ENCODE measurements around the gene ZNF182. TPM values are rescaled to one million over a fixed set of nuclear protein-coding genes. Genes with fewer than 3 reads are reported as not detected.

The ZNF182 gene
- total RNA-seq, 1 experiment from 2014 or later: 6.2 TPM

GRCh38 chrX:47992095-47992380 lies 11.8 kb downstream of the ZNF182 start:
- ChIA-PET CTCF (no interaction called here), POLR2A (no interaction called here)
- DNase-seq (ENCODE audit: low spot score) (no peak), ATAC-seq (no peak)
- Mint-ChIP-seq H3K9me3 (no peaks in the 10 kb centered on the region), H3K4me3 (no peak overlapping the region), H3K27ac (no peak overlapping the region), H3K27me3 (ENCODE audit: low read depth) (no peaks in the 10 kb centered on the region), H3K36me3 (peaks cover 18% of the 10 kb centered on the region), H3K4me1 (no peaks in the 10 kb centered on the region)
- TF ChIP-seq NFYB (CRISPR knock-in tag; conservative IDR thresholded peaks at IDR 0.05; ENCODE audit: low read depth) (no peak), ZNF532 (CRISPR knock-in tag; IDR thresholded peaks at IDR 0.05; ENCODE audit: borderline replicate concordance) (no peak), CREM (CRISPR knock-in tag; IDR thresholded peaks at IDR 0.05) (no peak), ZMAT4 (CRISPR knock-in tag; IDR thresholded peaks at IDR 0.05) (no peak), SP1 (CRISPR knock-in tag; conservative IDR thresholded peaks at IDR 0.05) (no peak), CBFB (CRISPR knock-in tag; IDR thresholded peaks at IDR 0.05; ENCODE audit: low read depth) (no peak), FOXK1 (CRISPR knock-in tag; IDR thresholded peaks at IDR 0.05) (no peak), TEAD1 (CRISPR knock-in tag; IDR thresholded peaks at IDR 0.05) (no peak), KAT7 (CRISPR knock-in tag; IDR thresholded peaks at IDR 0.05; ENCODE audit: borderline replicate concordance) (no peak), FOXP1 (CRISPR knock-in tag; IDR thresholded peaks at IDR 0.05; ENCODE audit: borderline replicate concordance) (no peak), AR (CRISPR knock-in tag; IDR thresholded peaks at IDR 0.05) (no peak), MYBL2 (CRISPR knock-in tag; IDR thresholded peaks at IDR 0.05) (no peak), SMAD3 (CRISPR knock-in tag; IDR thresholded peaks at IDR 0.05; ENCODE audit: borderline replicate concordance) (no peak), PRRX2 (CRISPR knock-in tag; IDR thresholded peaks at IDR 0.05) (no peak), ZNF138 (CRISPR knock-in tag; conservative IDR thresholded peaks at IDR 0.05) (no peak)

GRCh38 chrX:47991263-47992094 lies 12.3 kb downstream of the ZNF182 start:
- Mint-ChIP-seq H3K4me3 (no peak overlapping the region), H3K36me3 (peaks cover 22% of the 10 kb centered on the region), H3K27me3 (ENCODE audit: low read depth) (no peaks in the 10 kb centered on the region), H3K4me1 (no peaks in the 10 kb centered on the region), H3K27ac (no peak overlapping the region), H3K9me3 (no peaks in the 10 kb centered on the region)
- CTCF ChIA-PET: no interaction called here
- TF ChIP-seq ZNF416 (CRISPR knock-in tag; IDR thresholded peaks at IDR 0.05) (no peak), MAX (CRISPR knock-in tag; IDR thresholded peaks at IDR 0.05) (no peak), IRF2 (CRISPR knock-in tag; IDR thresholded peaks at IDR 0.05; ENCODE audit: borderline replicate concordance, low read depth) (no peak)
- POLR2A ChIA-PET: no interaction called here
- no peak for ATAC-seq
- DNase-seq (ENCODE audit: low spot score): no peak
